Measurements from ENCODE around the gene BCL10. TPM values are rescaled to one million over a fixed set of nuclear protein-coding genes. Genes with fewer than 3 reads are reported as not detected.

The BCL10 gene
- total and polyA plus RNA-seq, 2 of the 8 experiments (the other 6 are each of a cell fraction or from before 2014, with no cell fraction given) = 7.4 to 29.6 TPM

GRCh38 chr1:85280636-85281035 is 4.2 kb upstream of the BCL10 start:
- H2BK120ac ChIP-seq (replicated peaks; ENCODE audit: low read depth, low read length) = no peak overlapping the region
- FAIRE-seq = no peak
- H4K5ac ChIP-seq (ENCODE audit: insufficient read length, low read depth, low read length) = no peak overlapping the region
- no peaks in the 10 kb centered on the region for H3K79me1 ChIP-seq (ENCODE audit: low read depth, low read length)
- H3K4me3 ChIP-seq (ENCODE audit: extremely low read depth in 1 of 4, insufficient read depth in 2 of 4, low read depth in 3 of 4, low read length in 4 of 4) = no peak overlapping the region
- H4K8ac ChIP-seq (ENCODE audit: extremely low read depth, insufficient read depth, low read length) = no peak overlapping the region
- H3K18ac ChIP-seq (ENCODE audit: extremely low read depth, low read length) = no peak overlapping the region
- H3K4me2 ChIP-seq (ENCODE audit: insufficient read depth in 1 of 2, low read depth in 2 of 2, low read length in 2 of 2) = no peak overlapping the region
- no peak overlapping the region for H2BK20ac ChIP-seq (ENCODE audit: low read length)
- H3K27ac ChIP-seq (ENCODE audit: low read depth, low read length) = no peak overlapping the region
- H3K23ac ChIP-seq (ENCODE audit: insufficient read length) = no peak overlapping the region
- CTCF ChIA-PET (ENCODE audit: partially characterized antibody) = interaction anchor here (0.8 to 1.9 kb wide), 5 partner anchors 10 to 347 kb away, joined by 3 to 6 read pairs (median 4); partner anchors contain the start of gene C1orf52
- no peak overlapping the region for H2BK5ac ChIP-seq (ENCODE audit: low read depth, low read length)
- no peaks in the 10 kb centered on the region for H3K9me3 ChIP-seq (ENCODE audit: insufficient read depth in 2 of 2, low read depth in 1 of 2, low read length in 1 of 2)
- H3K36me3 ChIP-seq (ENCODE audit: control insufficient read depth in 2 of 4, insufficient read depth in 4 of 4, low read length in 3 of 4) = no peaks in the 10 kb centered on the region
- H3K4me1 ChIP-seq (replicated peaks in 1 of 4; ENCODE audit: control insufficient read depth in 3 of 4, insufficient read depth in 4 of 4, low read length in 3 of 4) = peaks cover 0 to 3% (median 1%) of the 10 kb centered on the region in 4 experiments; a peak in 3 of 7 replicates
- H2AFZ ChIP-seq (ENCODE audit: low read length) = no peak overlapping the region
- POLR2A ChIA-PET (ENCODE audit: partially characterized antibody) = interaction anchor here (1.1 to 1.2 kb wide), 3 partner anchors 26 to 296 kb away, joined by 3 read pairs; no protein-coding TSS in a partner anchor
- H2BK12ac ChIP-seq (ENCODE audit: low read depth, low read length) = no peak overlapping the region
- peaks cover 6% of the 10 kb centered on the region for H3K23me2 ChIP-seq (ENCODE audit: low read depth, low read length)
- 91% methylated on average over 4 of the region's 4 CpGs; no CpG with 5 or more reads in 1 of the 2 experiments for WGBS, 2 experiments (ENCODE audit: extremely low coverage in 1 of 2, insufficient coverage in 1 of 2, insufficient read length in 1 of 2, insufficient replicate concordance in 2 of 2, low coverage in 1 of 2, low lambda C conversion rate in 2 of 2, missing lambda C conversion rate in 1 of 2)
- H3K56ac ChIP-seq (replicated peaks; ENCODE audit: insufficient read length, low read depth, low read length) = no peak overlapping the region
- H3K79me2 ChIP-seq (ENCODE audit: control insufficient read depth in 1 of 2, insufficient read depth in 2 of 2, low read length in 2 of 2) = peaks cover 0 to 4% of the 10 kb centered on the region in 2 experiments; a peak in 2 of 4 replicates
- H2AK5ac ChIP-seq (ENCODE audit: low read depth, low read length) = no peak overlapping the region
- H4K91ac ChIP-seq (replicated peaks; ENCODE audit: insufficient read length, low read length) = no peak overlapping the region
- H3K27me3 ChIP-seq (replicated peaks in 1 of 4; ENCODE audit: control insufficient read depth in 3 of 4, extremely low read depth in 1 of 4, insufficient read depth in 3 of 4, low read length in 3 of 4) = no peaks in the 10 kb centered on the region
- no peak overlapping the region for H3K4ac ChIP-seq (replicated peaks; ENCODE audit: insufficient read length, low read depth, low read length)
- no peak overlapping the region for H3K14ac ChIP-seq (ENCODE audit: insufficient read length)
- H4K20me1 ChIP-seq (replicated peaks in 1 of 2; ENCODE audit: control insufficient read depth in 1 of 2, insufficient read depth in 2 of 2, low read length in 2 of 2) = no peaks in the 10 kb centered on the region
- no peak overlapping the region for H3K9ac ChIP-seq (replicated peaks in 1 of 4; ENCODE audit: extremely low read depth in 1 of 4, low read depth in 3 of 4, low read length in 3 of 4)
- no peak for DNase-seq (ENCODE audit: low read depth in 1 of 2, low spot score in 2 of 2)
- no peak overlapping the region for H2BK15ac ChIP-seq (ENCODE audit: low read length)
- TF ChIP-seq POLR2AphosphoS5 (IDR thresholded peaks at IDR 0.05; ENCODE audit: low read depth, low read length) (no peak), RXRA (IDR thresholded peaks at IDR 0.05; ENCODE audit: insufficient read depth, low read depth, low read length) (no peak), RNF2 (IDR thresholded peaks at IDR 0.05; ENCODE audit: borderline replicate concordance, low read depth, low read length, missing control alignments, poor library complexity, severe bottlenecking) (no peak), MAX (IDR thresholded peaks at IDR 0.05) (no peak), SIRT6 (IDR thresholded peaks at IDR 0.05; ENCODE audit: low read length) (no peak), HDAC2 (IDR thresholded peaks at IDR 0.05; ENCODE audit: borderline replicate concordance in 1 of 2, low read depth in 2 of 2, low read length in 2 of 2) (no peak), JUND (IDR thresholded peaks at IDR 0.05; ENCODE audit: low read length) (no peak), CREB1 (IDR thresholded peaks at IDR 0.05) (no peak), POLR2A (IDR thresholded peaks at IDR 0.05; ENCODE audit: control extremely low read depth in 1 of 2, low read depth in 2 of 2, low read length in 2 of 2) (no peak), GTF2F1 (IDR thresholded peaks at IDR 0.05; ENCODE audit: borderline replicate concordance, low read depth, low read length) (no peak), E2F6 (IDR thresholded peaks at IDR 0.05) (no peak), ZNF274 (IDR thresholded peaks at IDR 0.05; ENCODE audit: borderline replicate concordance, extremely low read depth, low read length) (no peak)

All from H1 (cell line).